Mammary epithelial cell (primary cell): Measurements from ENCODE around the gene SAMM50.

Source experiments
- EZH2 ChIP-seq: IDR thresholded peaks from 2 replicates; pipeline ENCODE4 v1.6.1; 2012; ENCODE audit warnings: low read length, inconsistent platforms, borderline replicate concordance
- TF ChIP-seq, protein P1 (sequence below), 2 donors: IDR thresholded peaks in 1 of 2; conservative IDR thresholded peaks in 1 of 2; 2 replicates each; pipeline ENCODE4 v1.5.1; 2011 to 2012; ENCODE audit warnings: inconsistent platforms in 2 of 2, low read length in 2 of 2, mild to moderate bottlenecking in 2 of 2, control low read depth in 1 of 2, low read depth in 1 of 2; ENCODE audit not compliant: insufficient read depth in 1 of 2; ENCODE audit errors: extremely low read depth in 1 of 2

- TF ChIP-seq, protein P1, sequence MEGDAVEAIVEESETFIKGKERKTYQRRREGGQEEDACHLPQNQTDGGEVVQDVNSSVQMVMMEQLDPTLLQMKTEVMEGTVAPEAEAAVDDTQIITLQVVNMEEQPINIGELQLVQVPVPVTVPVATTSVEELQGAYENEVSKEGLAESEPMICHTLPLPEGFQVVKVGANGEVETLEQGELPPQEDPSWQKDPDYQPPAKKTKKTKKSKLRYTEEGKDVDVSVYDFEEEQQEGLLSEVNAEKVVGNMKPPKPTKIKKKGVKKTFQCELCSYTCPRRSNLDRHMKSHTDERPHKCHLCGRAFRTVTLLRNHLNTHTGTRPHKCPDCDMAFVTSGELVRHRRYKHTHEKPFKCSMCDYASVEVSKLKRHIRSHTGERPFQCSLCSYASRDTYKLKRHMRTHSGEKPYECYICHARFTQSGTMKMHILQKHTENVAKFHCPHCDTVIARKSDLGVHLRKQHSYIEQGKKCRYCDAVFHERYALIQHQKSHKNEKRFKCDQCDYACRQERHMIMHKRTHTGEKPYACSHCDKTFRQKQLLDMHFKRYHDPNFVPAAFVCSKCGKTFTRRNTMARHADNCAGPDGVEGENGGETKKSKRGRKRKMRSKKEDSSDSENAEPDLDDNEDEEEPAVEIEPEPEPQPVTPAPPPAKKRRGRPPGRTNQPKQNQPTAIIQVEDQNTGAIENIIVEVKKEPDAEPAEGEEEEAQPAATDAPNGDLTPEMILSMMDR (conservative IDR thresholded peaks at IDR 0.05 in 1 of 2, IDR thresholded peaks at IDR 0.05 in 1 of 2; ENCODE audit: extremely low read depth in 1 of 2, insufficient read depth in 1 of 2, low read depth in 1 of 2, low read length in 2 of 2): no peak
- TF ChIP-seq EZH2: no peak
Observed at GRCh38 chr22:44001521-44001920, 46.3 kb downstream of the SAMM50 start.
